GM12891 (cell line): ENCODE results near the gene FOXD1.
"Not testable (repeated sequence)": the region's sequence is repeated elsewhere in the genome, so short reads cannot be mapped to it uniquely, and the experiment has no call there.

Experiments used
- DNase-seq: peaks from one replicate; pipeline ENCODE4 v3.0.0; 2011; ENCODE audit warnings: low spot score; ENCODE audit not compliant: insufficient read length
- FAIRE-seq: peaks from 2 replicates; lab custom pipeline; 2011; peaks lifted over from hg19 to GRCh38; lab: Jason Lieb, UNC
- PAX5 ChIP-seq: IDR thresholded peaks from 2 replicates; pipeline ENCODE4 v1.6.1; 2011; ENCODE audit warnings: low read length, moderate library complexity, mild to moderate bottlenecking; ENCODE audit not compliant: insufficient read depth, severe bottlenecking
- POLR2A ChIP-seq: IDR thresholded peaks from 2 replicates; pipeline ENCODE4 v1.6.1; 2011; ENCODE audit warnings: low read depth, low read length, control low read depth
- POLR2AphosphoS5 ChIP-seq: IDR thresholded peaks from 2 replicates; pipeline ENCODE4 v1.6.1; 2011; ENCODE audit warnings: low read depth, low read length, control low read depth
- POU2F2 ChIP-seq: IDR thresholded peaks from 2 replicates; pipeline ENCODE4 v1.6.1; 2011; ENCODE audit warnings: low read depth, mild to moderate bottlenecking, control low read depth, low read length, moderate library complexity
- SPI1 ChIP-seq: IDR thresholded peaks from 2 replicates; pipeline ENCODE4 v1.6.1; 2011; ENCODE audit warnings: low read depth, low read length, control low read depth
- TAF1 ChIP-seq: IDR thresholded peaks from 2 replicates; pipeline ENCODE4 v1.6.1; 2011; ENCODE audit warnings: low read depth, low read length, control low read depth

Gene FOXD1

DNA sequence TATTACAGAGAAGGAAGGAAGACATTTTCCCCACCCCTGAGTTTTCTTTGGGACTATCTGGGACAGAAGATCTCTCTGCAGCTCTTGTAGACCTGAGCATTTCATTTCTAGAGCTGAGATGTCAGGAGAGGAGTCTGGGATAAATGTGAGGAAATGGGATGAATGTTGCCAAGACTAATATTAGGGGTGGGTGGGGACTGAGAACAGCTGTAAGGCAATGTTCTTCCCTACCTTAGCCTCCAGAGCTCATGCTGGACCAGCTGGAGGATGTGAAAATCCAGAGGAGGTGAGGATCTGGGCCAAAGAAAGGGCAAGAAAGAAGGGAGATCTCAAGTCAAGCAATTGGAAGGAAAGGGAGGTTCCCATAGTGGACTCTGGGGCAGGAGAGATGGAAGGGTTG is 23.1 kb upstream of the FOXD1 start:
- DNase-seq: no peak
- no peak for FAIRE-seq
- TF ChIP-seq SPI1: no peak
- TF ChIP-seq POLR2A: no peak
- no peak for TF ChIP-seq POU2F2
- no peak for TF ChIP-seq PAX5
- TF ChIP-seq POLR2AphosphoS5: no peak
- TF ChIP-seq TAF1: no peak

GRCh38 chr5:73469878-73470277 is 21.3 kb upstream of the FOXD1 start:
- no peak for FAIRE-seq
- TF ChIP-seq POU2F2: no peak
- TF ChIP-seq TAF1: no peak
- no peak for TF ChIP-seq POLR2AphosphoS5
- TF ChIP-seq POLR2A: no peak
- no peak for TF ChIP-seq PAX5
- no peak for TF ChIP-seq SPI1
- DNase-seq: no peak

- not testable (repeated sequence) for DNase-seq, FAIRE-seq
Observed at GRCh38 chr5:73468638-73469037, 20.1 kb upstream of the FOXD1 start.

DNA sequence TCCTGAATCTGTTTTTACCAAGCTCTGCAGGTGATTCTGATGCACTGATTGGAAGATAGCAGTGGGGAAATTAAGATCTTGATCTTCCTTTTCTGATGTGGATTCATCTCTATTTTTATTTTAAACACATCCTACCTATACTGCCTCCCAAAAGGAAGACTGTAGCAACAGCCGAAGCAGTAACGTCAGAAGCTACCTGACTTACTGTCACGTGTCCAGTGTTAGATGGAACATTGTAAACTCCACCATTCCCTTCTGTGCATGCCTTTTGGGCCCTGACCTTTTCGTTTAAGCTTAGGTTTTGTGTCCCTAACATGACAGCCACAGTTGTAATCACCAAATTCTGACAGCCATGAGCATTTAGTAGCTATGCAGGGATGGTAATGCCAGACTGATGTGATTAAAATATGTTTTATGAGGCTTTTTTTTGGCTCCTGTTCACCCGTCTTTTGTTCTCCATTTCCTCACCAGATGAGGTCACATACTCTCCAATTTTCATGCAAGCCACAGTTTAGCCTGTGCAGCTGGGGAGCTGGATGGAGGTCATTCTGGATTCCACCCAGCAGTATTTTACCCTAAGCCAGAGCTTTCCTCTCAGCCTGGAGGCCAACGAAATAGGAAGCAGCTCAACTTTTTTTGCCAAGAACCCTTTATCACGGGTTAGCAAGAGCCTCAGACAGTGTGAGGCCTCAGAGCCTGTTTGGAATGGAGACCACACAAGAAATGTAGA is 15.6 kb upstream of the FOXD1 start:
- TF ChIP-seq POLR2AphosphoS5 (no peak), TAF1 (no peak), POU2F2 (no peak), SPI1 (no peak), PAX5 (no peak), POLR2A (no peak)
- FAIRE-seq (peak; percentile 26), DNase-seq (no peak)

GRCh38 chr5:73460133-73460532 is 11.6 kb upstream of the FOXD1 start:
- DNase-seq: no peak
- no peak for FAIRE-seq
- no peak for TF ChIP-seq POLR2A

- no peak for FAIRE-seq
Observed at GRCh38 chr5:73459366-73459765, 10.8 kb upstream of the FOXD1 start.

DNA sequence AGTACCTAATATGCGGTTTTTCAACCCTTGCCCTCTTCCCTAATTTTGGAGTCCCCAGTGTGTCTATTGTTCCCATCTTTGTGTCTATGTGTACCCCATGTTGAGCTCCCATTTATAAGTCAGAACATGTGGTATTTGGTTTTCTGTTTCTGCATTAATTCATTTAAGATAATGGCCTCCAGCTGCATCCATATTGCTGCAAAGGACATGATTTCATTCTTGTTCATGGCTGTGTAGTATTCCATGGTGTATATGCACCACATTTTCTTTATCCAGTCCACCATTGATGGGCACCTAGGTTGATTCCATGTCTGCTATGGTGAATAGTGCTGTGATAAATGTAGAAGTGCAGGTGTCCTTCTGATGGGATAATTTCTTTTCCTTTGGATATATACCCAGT is 7.9 kb upstream of the FOXD1 start:
- not testable (repeated sequence) for FAIRE-seq

More at GRCh38 chr5:73459366-73459765, 10.8 kb upstream of the FOXD1 start:
- no peak for TF ChIP-seq POLR2A
- no peak for TF ChIP-seq POU2F2
- TF ChIP-seq POLR2AphosphoS5: no peak
- TF ChIP-seq PAX5: no peak
- TF ChIP-seq SPI1: no peak
- no peak for TF ChIP-seq TAF1
- no peak for DNase-seq

DNA sequence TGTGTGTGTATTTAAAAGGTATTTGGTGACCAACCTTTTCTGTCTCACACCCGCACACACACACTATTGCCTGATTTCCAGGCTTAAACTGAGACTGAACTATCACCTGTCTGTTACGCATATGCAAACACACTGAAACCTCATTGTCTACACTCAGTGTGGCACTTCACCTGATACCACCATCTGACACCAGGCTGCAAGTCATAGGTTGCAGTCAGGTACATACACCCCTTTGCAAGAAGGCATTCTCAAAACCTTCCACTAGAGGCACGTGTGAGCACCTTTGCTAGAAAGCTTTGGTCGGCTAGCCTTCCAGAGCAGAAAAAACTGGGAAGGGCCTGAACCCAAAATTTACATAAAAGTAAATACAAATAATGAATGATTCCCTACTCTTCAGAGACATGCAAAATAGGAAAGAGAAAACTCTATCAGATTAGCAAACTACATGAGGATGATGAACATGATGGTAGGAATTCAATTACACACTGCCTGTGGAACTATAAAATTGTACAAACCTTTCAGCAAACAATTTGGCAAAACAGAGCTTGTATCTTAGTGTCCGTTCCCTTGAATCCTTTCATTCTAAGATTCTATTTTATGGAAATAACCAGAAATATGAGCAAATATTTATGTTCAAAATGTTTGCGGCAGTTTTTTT is 5.9 kb upstream of the FOXD1 start:
- FAIRE-seq: peak; percentile 93
- TF ChIP-seq PAX5: no peak
- TF ChIP-seq SPI1: no peak
- TF ChIP-seq TAF1: no peak
- TF ChIP-seq POU2F2: no peak
- no peak for TF ChIP-seq POLR2A
- no peak for TF ChIP-seq POLR2AphosphoS5
- DNase-seq: no peak

More for the DNA sequence above, 7.9 kb upstream of the FOXD1 start:
- not testable (repeated sequence) for DNase-seq

- TF ChIP-seq SPI1 (no peak), POLR2AphosphoS5 (no peak), TAF1 (no peak), POU2F2 (no peak), PAX5 (no peak), POLR2A (no peak)
- FAIRE-seq (no peak), DNase-seq (no peak)
Observed at GRCh38 chr5:73452215-73452614, 3.6 kb upstream of the FOXD1 start.

GRCh38 chr5:73451224-73452130 is 2.9 kb upstream of the FOXD1 start:
- DNase-seq: no peak
- TF ChIP-seq POLR2AphosphoS5: no peak
- no peak for TF ChIP-seq POU2F2
- TF ChIP-seq TAF1: no peak
- TF ChIP-seq SPI1: no peak
- TF ChIP-seq POLR2A: no peak
- no peak for TF ChIP-seq PAX5
- FAIRE-seq: no peak
